H1 (cell line): Measurements from ENCODE around the gene HMCN1.

Experiments
- CTCF ChIP-seq, 3 experiments: IDR thresholded peaks; 1 replicate in 2 of 3; 2 replicates in 1 of 3; pipeline versions ENCODE4 v1.5.1 to v1.6.1; 2011; ENCODE audit warnings: low read length in 3 of 3, mild to moderate bottlenecking in 3 of 3, inconsistent platforms in 2 of 3, low read depth in 1 of 3, moderate library complexity in 1 of 3; ENCODE audit not compliant: insufficient read depth in 1 of 3; ENCODE audit errors: control extremely low read depth in 1 of 3
- GABPA ChIP-seq: IDR thresholded peaks from 2 replicates; pipeline ENCODE4 v1.6.1; 2011; ENCODE audit warnings: mild to moderate bottlenecking, low read length, moderate library complexity, borderline replicate concordance; ENCODE audit not compliant: insufficient read depth
- NRF1 ChIP-seq: IDR thresholded peaks from 2 replicates; pipeline ENCODE4 v1.6.1; 2011; ENCODE audit warnings: mild to moderate bottlenecking, low read depth, low read length, improper control_type of control experiment
- POLR2A ChIP-seq, 2 experiments: IDR thresholded peaks; 1 replicate in 1 of 2; 2 replicates in 1 of 2; pipeline ENCODE4 v1.6.1; 2011; ENCODE audit warnings: low read depth in 2 of 2, low read length in 2 of 2, mild to moderate bottlenecking in 2 of 2; ENCODE audit errors: control extremely low read depth in 1 of 2
- RXRA ChIP-seq: IDR thresholded peaks from 2 replicates; pipeline ENCODE4 v1.6.1; 2011; ENCODE audit warnings: low read depth, mild to moderate bottlenecking, low read length, moderate library complexity; ENCODE audit not compliant: insufficient read depth
- SIN3A ChIP-seq, 2 experiments: IDR thresholded peaks in 1 of 2; conservative IDR thresholded peaks in 1 of 2; 2 replicates each; pipeline ENCODE4 v1.6.1; 2011 to 2012; ENCODE audit warnings: low read length in 2 of 2, improper control_type of control experiment in 1 of 2, low read depth in 1 of 2, mild to moderate bottlenecking in 1 of 2
- SP1 ChIP-seq: IDR thresholded peaks from 2 replicates; pipeline ENCODE4 v1.6.1; 2011; ENCODE audit warnings: low read depth, low read length
- TBP ChIP-seq: IDR thresholded peaks from 2 replicates; pipeline ENCODE4 v1.6.1; 2011; ENCODE audit warnings: low read depth, low read length, improper control_type of control experiment

GRCh38 chr1:186220067-186220466 lies 485.9 kb downstream of the HMCN1 start:
- TF ChIP-seq NRF1 (no peak), TBP (no peak), POLR2A (IDR thresholded peaks at IDR 0.05; ENCODE audit: control extremely low read depth in 1 of 2, low read depth in 2 of 2, low read length in 2 of 2) (no peak), CTCF (IDR thresholded peaks at IDR 0.05; ENCODE audit: control extremely low read depth in 1 of 3, insufficient read depth in 1 of 3, low read depth in 1 of 3, low read length in 3 of 3) (no peak), SIN3A (conservative IDR thresholded peaks at IDR 0.05 in 1 of 2, IDR thresholded peaks at IDR 0.05 in 1 of 2; ENCODE audit: low read depth in 1 of 2, low read length in 2 of 2) (no peak), SP1 (no peak), GABPA (no peak), RXRA (no peak)
